ENCODE measurements around the gene ROR1.

DNA sequence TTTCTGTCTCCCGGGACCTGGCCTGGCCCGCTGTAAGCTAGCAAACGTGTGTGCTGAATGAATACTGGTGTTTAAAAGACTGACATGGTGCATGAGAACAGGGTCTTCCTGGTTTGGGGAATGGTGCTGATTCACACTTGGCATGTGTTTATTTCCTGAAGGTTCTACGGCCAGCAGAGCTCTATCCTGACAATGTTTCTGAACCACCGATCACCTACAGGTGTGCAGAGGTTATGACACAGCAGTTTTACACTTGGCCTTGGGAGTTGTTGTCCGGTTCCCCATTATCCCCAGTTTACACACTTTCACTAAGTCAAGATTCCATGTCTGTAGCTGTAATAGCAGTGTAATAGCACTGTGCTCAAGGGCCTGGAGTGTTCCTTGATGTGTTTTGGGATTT lies 127.3 kb downstream of the ROR1 start:
- TF ChIP-seq, protein P1, sequence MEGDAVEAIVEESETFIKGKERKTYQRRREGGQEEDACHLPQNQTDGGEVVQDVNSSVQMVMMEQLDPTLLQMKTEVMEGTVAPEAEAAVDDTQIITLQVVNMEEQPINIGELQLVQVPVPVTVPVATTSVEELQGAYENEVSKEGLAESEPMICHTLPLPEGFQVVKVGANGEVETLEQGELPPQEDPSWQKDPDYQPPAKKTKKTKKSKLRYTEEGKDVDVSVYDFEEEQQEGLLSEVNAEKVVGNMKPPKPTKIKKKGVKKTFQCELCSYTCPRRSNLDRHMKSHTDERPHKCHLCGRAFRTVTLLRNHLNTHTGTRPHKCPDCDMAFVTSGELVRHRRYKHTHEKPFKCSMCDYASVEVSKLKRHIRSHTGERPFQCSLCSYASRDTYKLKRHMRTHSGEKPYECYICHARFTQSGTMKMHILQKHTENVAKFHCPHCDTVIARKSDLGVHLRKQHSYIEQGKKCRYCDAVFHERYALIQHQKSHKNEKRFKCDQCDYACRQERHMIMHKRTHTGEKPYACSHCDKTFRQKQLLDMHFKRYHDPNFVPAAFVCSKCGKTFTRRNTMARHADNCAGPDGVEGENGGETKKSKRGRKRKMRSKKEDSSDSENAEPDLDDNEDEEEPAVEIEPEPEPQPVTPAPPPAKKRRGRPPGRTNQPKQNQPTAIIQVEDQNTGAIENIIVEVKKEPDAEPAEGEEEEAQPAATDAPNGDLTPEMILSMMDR (IDR thresholded peaks at IDR 0.05), result no peak
- TF ChIP-seq POLR2A (IDR thresholded peaks at IDR 0.05), result no peak

Measured in thyroid gland (tissue), 4 donors.